CD4-positive, alpha-beta T cell treated with Interleukin-10 for 1 hour (primary cell): ENCODE data around the gene GATA1.
"Not testable (repeated sequence)": the region's sequence is repeated elsewhere in the genome, so short reads cannot be mapped to it uniquely, and the experiment has no call there.

ENCODE experiments used
- DNase-seq: peaks from one replicate; pipeline ENCODE4 v3.0.0-alpha.2; 2020

GATA1 gene

DNA sequence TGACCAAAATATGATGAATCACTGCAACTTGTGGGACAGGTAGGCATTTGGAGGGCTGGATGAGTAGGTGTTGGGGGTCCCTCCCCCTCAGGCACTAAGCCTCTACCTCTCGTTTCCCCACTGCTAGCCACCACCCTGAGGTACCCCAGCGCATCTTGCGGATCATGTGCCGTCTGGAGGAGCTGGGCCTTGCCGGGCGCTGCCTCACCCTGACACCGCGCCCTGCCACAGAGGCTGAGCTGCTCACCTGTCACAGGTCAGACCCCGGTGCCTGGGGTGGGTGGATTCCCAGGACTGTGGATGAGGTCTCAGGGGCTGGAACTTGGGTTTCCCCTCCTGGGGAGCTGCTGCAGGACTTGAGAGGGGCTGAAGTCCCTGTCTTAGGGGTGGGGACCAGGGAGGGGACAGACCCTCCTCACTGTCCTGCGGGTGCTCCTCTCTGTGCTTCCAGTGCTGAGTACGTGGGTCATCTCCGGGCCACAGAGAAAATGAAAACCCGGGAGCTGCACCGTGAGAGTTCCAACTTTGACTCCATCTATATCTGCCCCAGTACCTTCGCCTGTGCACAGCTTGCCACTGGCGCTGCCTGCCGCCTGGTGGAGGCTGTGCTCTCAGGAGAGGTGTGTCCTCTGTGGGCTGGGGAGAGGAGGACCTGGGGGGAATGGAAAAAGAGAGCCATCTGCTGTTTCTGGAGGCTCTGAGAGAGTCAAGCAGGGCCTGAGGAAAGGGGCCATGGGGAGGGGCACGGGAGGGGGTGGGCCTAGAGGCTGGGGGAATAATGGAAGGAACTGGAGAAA, 29.8 kb downstream of the GATA1 start:
- DNase-seq, result no peak

GRCh38 chrX:48818098-48818497, 31.7 kb downstream of the GATA1 start:
- DNase-seq, result no peak

- no peak for DNase-seq
These were observed 32.5 kb downstream of the GATA1 start for GRCh38 chrX:48818866-48819265.

GRCh38 chrX:48819394-48819793, 33.0 kb downstream of the GATA1 start:
- not testable (repeated sequence) for DNase-seq

DNA sequence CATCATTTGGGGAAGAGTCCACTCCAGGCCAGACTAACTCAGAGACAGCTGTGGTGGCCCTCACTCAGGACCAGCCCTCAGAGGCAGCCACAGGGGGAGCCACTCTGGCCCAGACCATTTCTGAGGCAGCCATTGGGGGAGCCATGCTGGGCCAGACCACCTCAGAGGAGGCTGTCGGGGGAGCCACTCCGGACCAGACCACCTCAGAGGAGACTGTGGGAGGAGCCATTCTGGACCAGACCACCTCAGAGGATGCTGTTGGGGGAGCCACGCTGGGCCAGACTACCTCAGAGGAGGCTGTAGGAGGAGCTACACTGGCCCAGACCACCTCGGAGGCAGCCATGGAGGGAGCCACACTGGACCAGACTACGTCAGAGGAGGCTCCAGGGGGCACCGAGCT, 36.7 kb downstream of the GATA1 start:
- DNase-seq, result no peak

DNA sequence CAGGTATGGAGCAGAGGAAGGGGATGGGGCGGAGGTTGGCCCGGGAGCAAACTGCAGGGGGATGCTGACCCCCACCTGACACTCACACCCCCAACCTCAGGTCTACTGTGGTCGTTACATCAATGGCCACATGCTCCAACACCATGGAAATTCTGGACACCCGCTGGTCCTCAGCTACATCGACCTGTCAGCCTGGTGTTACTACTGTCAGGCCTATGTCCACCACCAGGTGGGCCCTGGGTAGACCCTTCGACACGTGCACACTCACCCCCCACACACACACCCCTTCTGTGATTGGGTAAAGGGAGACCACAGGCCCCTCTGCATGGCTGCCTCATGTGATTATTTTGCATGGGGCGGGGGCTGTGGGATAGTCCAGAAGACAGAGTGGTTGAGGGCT, 37.7 kb downstream of the GATA1 start:
- no peak for DNase-seq

DNA sequence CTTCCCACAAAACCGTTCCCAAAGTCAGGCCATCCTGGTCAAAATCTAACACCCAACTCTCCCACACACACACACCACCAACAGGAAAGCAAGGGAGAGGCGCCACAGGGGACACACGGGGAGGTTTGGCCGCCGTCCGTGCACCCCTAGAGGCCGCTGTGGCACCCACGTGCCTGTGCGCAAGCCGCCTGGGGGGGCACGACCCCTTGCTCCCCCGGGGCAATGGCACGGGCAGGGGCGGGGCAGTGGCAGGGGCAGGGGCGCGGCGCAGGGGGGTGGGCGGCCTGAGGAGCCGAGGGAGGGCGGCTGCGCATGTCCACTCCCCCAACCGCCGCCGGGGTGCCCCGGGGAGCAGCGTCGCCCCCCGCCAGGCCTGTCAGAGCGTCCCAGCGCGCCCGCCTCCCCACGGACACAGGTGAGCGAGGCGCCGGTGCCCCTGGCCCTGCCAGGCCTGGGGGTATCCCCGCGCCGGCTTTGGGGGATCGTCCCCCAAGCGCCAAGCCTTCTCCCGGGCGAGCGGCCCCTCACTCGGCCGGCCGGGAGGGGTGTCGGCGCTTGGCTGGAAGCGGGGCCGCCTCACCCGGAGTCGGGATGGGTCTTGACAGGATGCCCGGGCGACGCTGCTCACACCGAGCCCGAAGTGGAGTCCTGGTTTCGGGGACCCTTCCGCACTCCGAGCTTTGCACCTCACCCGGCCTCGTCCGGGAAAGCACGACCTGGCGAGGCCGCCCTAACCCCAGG, 39.9 kb downstream of the GATA1 start, which contains the start of gene ERAS:
TSS of gene ERAS (plus strand) at position 379 of the 741 bp plus-strand sequence. CDS start 2,611 bp downstream, outside the sequence.
- DNase-seq, result peak; percentile 17

- DNase-seq, result no peak
These were observed 40.7 kb downstream of the GATA1 start for GRCh38 chrX:48826876-48827653.

DNA sequence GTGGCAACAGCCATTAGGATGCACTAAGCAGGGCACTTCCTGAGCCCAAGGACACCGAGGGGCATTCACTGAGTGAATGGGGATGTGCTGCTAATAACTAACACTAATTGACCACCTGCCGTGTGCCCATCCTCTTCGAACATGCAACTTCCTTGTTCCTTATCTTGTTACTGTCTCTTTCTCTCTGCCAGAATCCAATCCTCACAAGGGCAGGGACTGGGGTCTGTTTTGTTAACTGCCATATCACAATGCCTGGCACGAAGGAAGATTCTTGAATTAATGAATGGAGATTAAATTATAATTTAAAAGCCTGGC, 41.2 kb downstream of the GATA1 start:
- DNase-seq, result no peak

DNA sequence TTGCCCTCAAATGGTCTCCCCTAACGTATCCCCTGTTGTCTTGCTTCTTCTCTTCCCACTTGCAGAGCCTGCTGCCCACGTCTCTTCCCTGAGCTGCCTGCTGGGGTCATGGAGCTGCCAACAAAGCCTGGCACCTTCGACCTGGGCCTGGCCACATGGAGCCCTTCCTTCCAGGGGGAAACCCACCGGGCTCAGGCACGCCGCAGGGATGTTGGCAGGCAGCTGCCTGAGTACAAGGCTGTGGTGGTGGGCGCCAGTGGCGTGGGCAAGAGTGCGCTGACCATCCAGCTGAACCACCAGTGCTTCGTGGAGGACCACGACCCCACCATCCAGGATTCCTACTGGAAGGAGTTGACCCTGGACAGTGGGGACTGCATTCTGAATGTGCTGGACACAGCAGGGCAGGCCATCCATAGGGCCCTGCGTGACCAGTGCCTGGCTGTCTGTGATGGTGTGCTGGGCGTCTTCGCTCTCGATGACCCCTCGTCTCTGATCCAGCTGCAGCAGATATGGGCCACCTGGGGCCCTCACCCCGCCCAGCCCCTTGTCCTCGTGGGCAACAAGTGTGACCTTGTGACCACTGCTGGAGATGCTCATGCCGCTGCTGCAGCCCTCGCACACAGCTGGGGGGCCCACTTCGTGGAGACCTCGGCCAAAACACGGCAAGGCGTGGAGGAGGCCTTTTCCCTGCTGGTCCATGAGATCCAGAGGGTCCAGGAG, 42.8 kb downstream of the GATA1 start:
- DNase-seq, result no peak

DNA sequence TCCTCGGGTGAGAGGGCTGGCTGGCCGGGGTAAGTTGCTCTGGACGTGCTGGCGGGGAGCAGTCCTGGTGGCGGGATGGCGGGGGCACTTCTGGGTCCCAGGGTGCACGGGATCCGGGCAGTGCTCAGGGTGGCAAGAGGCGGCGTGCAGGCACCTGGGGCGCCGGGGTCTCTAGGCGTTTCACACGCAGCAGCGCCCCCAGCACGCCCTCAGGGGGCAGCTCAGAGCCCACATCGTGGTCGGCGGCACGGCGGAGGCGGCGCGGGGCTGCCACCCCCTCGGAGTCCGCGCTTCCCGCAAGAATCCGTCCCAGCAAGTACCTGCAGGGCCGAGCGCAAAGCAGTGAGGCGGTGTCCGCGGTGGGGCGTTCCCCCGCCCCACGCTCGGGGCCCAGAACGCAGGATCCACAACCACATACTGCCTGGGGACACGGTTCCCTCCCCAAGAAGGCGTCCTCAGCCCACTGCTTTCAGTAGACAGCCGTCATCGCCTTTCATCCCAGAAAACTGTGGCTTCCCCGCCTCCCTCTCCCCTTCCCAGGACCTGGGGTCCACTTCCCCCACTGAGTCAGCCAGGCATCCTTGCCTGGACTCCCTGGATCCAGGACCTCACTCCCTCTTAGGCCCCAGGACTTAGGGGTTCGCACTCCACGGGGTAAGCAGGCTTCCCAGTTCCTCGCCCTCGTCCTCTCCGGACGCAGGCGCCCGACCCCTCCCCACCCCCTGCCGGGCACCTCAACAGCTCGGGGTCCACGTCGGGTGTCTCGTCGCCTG, 44.9 kb downstream of the GATA1 start:
- DNase-seq, result no peak

DNA sequence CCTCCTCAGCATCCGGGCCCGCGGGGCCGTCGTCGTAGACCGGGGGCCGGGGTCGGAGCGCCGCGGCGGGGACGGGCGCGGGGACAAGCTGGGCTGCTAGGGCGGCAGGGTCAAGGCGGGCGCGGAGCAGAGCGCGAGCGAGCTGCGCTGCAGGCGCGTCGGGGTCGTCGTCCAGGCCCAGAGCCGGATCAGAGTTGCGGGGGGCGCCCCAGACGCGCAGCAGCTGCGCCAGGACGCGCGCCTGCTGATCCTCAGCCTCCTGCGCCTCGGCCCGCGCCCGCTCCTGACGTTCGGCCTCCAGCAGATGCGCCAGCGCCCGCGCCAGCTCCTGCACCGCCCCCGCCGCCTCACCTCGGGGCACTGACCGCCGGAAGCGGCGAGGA, 45.5 kb downstream of the GATA1 start:
- DNase-seq, result no peak

DNA sequence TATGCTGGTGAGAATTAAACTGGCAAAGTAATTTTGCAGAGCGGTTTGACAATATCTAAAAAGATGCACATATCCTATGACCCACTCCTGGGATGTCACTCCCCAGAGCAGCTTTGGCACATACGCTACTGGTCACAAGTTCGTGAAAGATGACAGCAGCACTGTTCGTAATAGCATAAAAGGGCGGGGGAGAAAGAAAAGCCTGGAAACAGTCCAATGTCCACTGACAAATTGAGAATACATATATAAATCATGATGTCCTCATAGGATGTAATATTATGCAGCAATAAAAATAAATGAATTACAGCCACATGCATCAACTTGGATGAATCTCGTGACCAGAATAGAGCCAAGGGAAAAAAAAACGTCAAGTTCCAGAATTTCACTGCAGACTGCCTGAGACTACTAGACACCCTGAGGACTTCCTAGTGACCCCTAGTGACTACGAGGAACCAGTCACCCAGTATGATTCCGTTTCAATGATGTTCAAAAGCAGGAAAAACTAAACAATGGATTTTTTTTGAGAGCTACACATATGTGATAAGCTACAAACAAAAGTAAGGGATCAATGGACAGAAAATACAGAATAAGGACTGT, 47.2 kb downstream of the GATA1 start:
- no peak for DNase-seq

DNA sequence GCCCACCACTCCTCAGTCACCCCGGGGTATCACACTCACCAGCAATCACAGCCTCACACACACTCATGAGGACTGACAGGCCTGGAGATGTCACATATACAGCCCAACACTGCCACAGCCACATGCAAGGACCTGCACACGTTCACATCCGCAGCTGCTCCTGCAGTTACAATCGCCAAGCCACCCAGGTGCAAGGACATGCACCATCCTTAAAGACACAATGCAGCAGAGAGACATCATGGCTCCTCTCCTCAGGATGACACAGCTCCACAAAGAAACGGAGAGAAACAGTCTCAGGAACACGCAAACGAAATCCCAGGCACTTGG, 48.0 kb downstream of the GATA1 start:
- DNase-seq, result no peak

GRCh38 chrX:48835524-48836329, 49.3 kb downstream of the GATA1 start, which contains the start of gene PCSK1N:
Gene PCSK1N, minus strand, starts transcription at chrX:48835610. Its CDS starts 78 bp downstream, at chrX:48835532.
- DNase-seq, result peak; percentile 60

DNA sequence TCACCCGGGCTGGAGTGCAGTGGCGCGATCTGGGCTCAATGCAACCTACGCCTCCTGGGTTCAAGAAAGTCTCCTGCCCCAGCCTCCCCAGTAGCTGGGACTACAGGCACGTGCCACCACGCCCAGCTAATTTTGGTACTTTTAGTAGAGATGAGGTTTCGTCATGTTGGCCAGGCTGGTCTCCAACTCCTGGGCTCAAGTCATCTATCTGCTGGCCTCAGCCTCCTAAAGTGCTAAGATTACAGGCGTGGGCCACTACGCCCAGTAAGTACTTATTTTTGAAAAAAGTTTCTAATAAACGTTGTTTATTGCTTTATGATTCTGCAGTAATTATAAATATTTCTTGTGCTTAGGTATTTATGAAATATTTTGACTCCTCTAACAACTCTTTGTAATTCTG, 53.3 kb downstream of the GATA1 start:
- no peak for DNase-seq
